HG03280 (cell line): ENCODE data around the gene GREM1.

Experiments
- ATAC-seq: cut with Tn5 transposase; IDR thresholded peaks from one replicate; pipeline ENCODE4 v1.9.1; 2021; ENCODE audit warnings: mild to moderate bottlenecking, moderate library complexity; ENCODE audit not compliant: unreplicated experiment

Gene GREM1

GRCh38 chr15:32778391-32779176 is 60.8 kb downstream of the GREM1 start:
- no peak for ATAC-seq

- ATAC-seq: no peak
Measured at GRCh38 chr15:32781781-32782180, 64.0 kb downstream of the GREM1 start.

- no peak for ATAC-seq
Measured at GRCh38 chr15:32784581-32784980, 66.8 kb downstream of the GREM1 start.

- ATAC-seq: no peak
Measured at GRCh38 chr15:32786906-32787305, 69.1 kb downstream of the GREM1 start.

- ATAC-seq: no peak
Measured at GRCh38 chr15:32787949-32788348, 70.1 kb downstream of the GREM1 start.

GRCh38 chr15:32790352-32790999 is 72.7 kb downstream of the GREM1 start:
- no peak for ATAC-seq

- no peak for ATAC-seq
Measured at GRCh38 chr15:32792436-32792835, 74.6 kb downstream of the GREM1 start.
